ENCODE measurements around the gene MAP7D2. TPM values are rescaled to one million over a fixed set of nuclear protein-coding genes. Genes with fewer than 3 reads are reported as not detected.

Gene MAP7D2
- polyA plus RNA-seq, 3 donors: 0.45 TPM; not detected in 2

DNA sequence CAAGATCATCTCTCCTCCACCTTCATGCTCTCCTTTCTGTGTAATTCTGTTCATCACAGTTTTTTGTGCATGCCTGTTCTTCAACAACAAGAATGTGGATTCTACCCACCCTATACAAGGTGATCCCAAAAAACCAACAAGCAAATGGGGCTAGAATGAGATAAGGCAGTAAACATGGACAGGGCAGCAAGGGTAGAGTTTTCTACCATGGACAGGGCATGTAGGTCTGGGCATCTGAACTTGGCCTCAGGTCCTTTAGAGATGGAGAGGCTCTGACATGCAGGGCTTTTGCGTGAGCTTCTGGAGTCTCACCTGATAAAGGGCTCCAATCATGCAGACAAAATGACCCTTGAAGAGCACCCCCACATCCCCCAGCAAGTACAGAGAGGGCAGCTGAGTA is 36.4 kb downstream of the MAP7D2 start:
- H3K4me3 Mint-ChIP-seq: no peak overlapping the region
- H3K4me2 ChIP-seq (replicated peaks; ENCODE audit: extremely low read depth, low read length, poor library complexity, severe bottlenecking): no peak overlapping the region
- H4K20me1 ChIP-seq (ENCODE audit: insufficient read depth, low read length): no peaks in the 10 kb centered on the region
- H3K9me3 Mint-ChIP-seq: peaks cover 0 to 2% (median 0%) of the 10 kb centered on the region in 7 donors
- no peaks in the 10 kb centered on the region for H3K36me3 Mint-ChIP-seq
- H3K4me1 ChIP-seq (ENCODE audit: control insufficient read depth in 1 of 2, insufficient read depth in 2 of 2, low read length in 2 of 2): no peaks in the 10 kb centered on the region
- H3K4me1 Mint-ChIP-seq: peaks cover 3% of the 10 kb centered on the region
- WGBS (ENCODE audit: insufficient coverage): no CpG with 5 or more reads among the region's 1 CpG
- H3K27ac ChIP-seq (ENCODE audit: low read depth in 1 of 2, low read length in 2 of 2): no peak overlapping the region
- H3K27ac Mint-ChIP-seq: no peak overlapping the region
- no peak overlapping the region for H2AFZ ChIP-seq (ENCODE audit: insufficient read depth, low read depth, low read length, poor library complexity, severe bottlenecking)
- H3K79me2 ChIP-seq (ENCODE audit: insufficient read depth, low read length): no peaks in the 10 kb centered on the region
- no peaks in the 10 kb centered on the region for H3K9me3 ChIP-seq (replicated peaks in 1 of 2; ENCODE audit: control insufficient read depth in 1 of 2, insufficient read depth in 1 of 2, low read length in 2 of 2)
- H3K27me3 ChIP-seq (ENCODE audit: control insufficient read depth in 2 of 2, insufficient read depth in 2 of 2, low read length in 2 of 2): peaks cover 0 to 21% of the 10 kb centered on the region in 2 donors
- no peaks in the 10 kb centered on the region for H3K36me3 ChIP-seq (replicated peaks in 1 of 2; ENCODE audit: control insufficient read depth in 1 of 2, insufficient read depth in 2 of 2, low read length in 2 of 2)
- no peak overlapping the region for H3K4me3 ChIP-seq (replicated peaks in 1 of 3; ENCODE audit: low read depth in 2 of 3, low read length in 3 of 3)
- peaks cover 0 to 11% (median 0%) of the 10 kb centered on the region in 3 donors for H3K27me3 Mint-ChIP-seq (ENCODE audit: low read depth in 3 of 3)
- intact Hi-C loops (cut with micrococcal nuclease): no loop called here
- no peak overlapping the region for H3K9ac ChIP-seq (ENCODE audit: insufficient read depth, low read length, poor library complexity, severe bottlenecking)
- TF ChIP-seq, protein P1, sequence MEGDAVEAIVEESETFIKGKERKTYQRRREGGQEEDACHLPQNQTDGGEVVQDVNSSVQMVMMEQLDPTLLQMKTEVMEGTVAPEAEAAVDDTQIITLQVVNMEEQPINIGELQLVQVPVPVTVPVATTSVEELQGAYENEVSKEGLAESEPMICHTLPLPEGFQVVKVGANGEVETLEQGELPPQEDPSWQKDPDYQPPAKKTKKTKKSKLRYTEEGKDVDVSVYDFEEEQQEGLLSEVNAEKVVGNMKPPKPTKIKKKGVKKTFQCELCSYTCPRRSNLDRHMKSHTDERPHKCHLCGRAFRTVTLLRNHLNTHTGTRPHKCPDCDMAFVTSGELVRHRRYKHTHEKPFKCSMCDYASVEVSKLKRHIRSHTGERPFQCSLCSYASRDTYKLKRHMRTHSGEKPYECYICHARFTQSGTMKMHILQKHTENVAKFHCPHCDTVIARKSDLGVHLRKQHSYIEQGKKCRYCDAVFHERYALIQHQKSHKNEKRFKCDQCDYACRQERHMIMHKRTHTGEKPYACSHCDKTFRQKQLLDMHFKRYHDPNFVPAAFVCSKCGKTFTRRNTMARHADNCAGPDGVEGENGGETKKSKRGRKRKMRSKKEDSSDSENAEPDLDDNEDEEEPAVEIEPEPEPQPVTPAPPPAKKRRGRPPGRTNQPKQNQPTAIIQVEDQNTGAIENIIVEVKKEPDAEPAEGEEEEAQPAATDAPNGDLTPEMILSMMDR (IDR thresholded peaks at IDR 0.05): no peak
- DNase-seq: no peak

DNA sequence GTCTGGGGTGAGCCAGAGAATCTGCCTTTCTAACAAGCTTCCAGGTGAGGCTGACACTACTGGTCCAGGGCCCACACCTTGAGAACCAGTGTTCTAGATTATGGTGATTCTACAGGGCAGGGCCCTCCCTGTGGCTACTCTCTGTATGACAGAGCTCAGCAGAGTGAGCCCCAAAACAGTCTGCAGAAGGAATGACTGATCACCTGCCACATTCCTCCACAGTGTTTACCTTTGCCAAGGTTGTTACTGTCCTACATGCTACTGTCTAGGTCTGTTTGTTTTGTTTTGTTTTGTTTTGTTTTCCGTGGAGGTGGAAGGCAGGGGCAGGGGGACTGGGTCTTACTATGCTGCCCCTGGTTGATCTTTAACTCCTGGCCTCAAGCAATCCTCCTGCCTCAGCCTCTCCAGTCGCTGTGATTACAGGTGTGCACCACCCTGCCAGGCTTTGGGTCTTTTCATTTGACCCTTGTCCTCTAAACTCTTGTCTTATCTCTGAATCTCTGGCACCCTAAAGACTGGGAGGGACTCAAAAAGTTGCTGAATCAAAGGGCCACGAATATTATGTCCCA is 45.1 kb downstream of the MAP7D2 start:
- Mint-ChIP-seq H3K4me3 (no peak overlapping the region), H3K9me3 (no peaks in the 10 kb centered on the region)

More for the DNA sequence above, 45.1 kb downstream of the MAP7D2 start:
- WGBS (ENCODE audit: insufficient coverage): 100% methylated on average over 1 of the region's 3 CpGs
- no peaks in the 10 kb centered on the region for H3K79me2 ChIP-seq (ENCODE audit: insufficient read depth, low read length)
- no peak overlapping the region for H3K27ac ChIP-seq (ENCODE audit: low read depth in 1 of 2, low read length in 2 of 2)
- no peaks in the 10 kb centered on the region for H3K9me3 ChIP-seq (replicated peaks in 1 of 2; ENCODE audit: control insufficient read depth in 1 of 2, insufficient read depth in 1 of 2, low read length in 2 of 2)
- no peak overlapping the region for H3K4me3 ChIP-seq (replicated peaks in 1 of 3; ENCODE audit: low read depth in 2 of 3, low read length in 3 of 3)
- H3K36me3 Mint-ChIP-seq: no peaks in the 10 kb centered on the region
- H3K9ac ChIP-seq (ENCODE audit: insufficient read depth, low read length, poor library complexity, severe bottlenecking): no peak overlapping the region
- H4K20me1 ChIP-seq (ENCODE audit: insufficient read depth, low read length): no peaks in the 10 kb centered on the region
- no peak for DNase-seq
- intact Hi-C loops (cut with micrococcal nuclease): no loop called here
- H3K27ac Mint-ChIP-seq: peak overlapping the region in 1 of 7 donors; percentile 26
- H3K4me2 ChIP-seq (replicated peaks; ENCODE audit: extremely low read depth, low read length, poor library complexity, severe bottlenecking): no peak overlapping the region
- peaks cover 1 to 15% (median 1%) of the 10 kb centered on the region in 3 donors for H3K27me3 Mint-ChIP-seq (ENCODE audit: low read depth in 3 of 3)
- peaks cover 20% of the 10 kb centered on the region for H3K4me1 Mint-ChIP-seq
- H3K27me3 ChIP-seq (ENCODE audit: control insufficient read depth in 2 of 2, insufficient read depth in 2 of 2, low read length in 2 of 2): peaks cover 0 to 4% of the 10 kb centered on the region in 2 donors
- no peaks in the 10 kb centered on the region for H3K36me3 ChIP-seq (replicated peaks in 1 of 2; ENCODE audit: control insufficient read depth in 1 of 2, insufficient read depth in 2 of 2, low read length in 2 of 2)
- H3K4me1 ChIP-seq (ENCODE audit: control insufficient read depth in 1 of 2, insufficient read depth in 2 of 2, low read length in 2 of 2): peaks cover 10% of the 10 kb centered on the region in 2 donors
- TF ChIP-seq, protein P1 (IDR thresholded peaks at IDR 0.05): no peak
- H2AFZ ChIP-seq (ENCODE audit: insufficient read depth, low read depth, low read length, poor library complexity, severe bottlenecking): no peak overlapping the region
